HL-60 (cell line): ENCODE results near the gene EPHB2.

Source experiments
- DNase-seq, 2 experiments: peaks; one replicate each; pipeline ENCODE4 v3.0.0-alpha.2; 2010 to 2020; ENCODE audit warnings: low read depth in 1 of 2, low spot score in 1 of 2
- H3K27ac ChIP-seq: fragments of 250-450 bp; sonication (Bioruptor Pico); replicated peaks from 2 replicates; pipeline ENCODE4 v1.5.1; 2020; ENCODE audit warnings: mild to moderate bottlenecking, moderate library complexity
- H3K27me3 ChIP-seq: fragments of 250-450 bp; sonication (Bioruptor Pico); 2 replicates; pipeline ENCODE4 v1.5.1; 2021; ENCODE audit warnings: mild to moderate bottlenecking, moderate library complexity; ENCODE audit not compliant: insufficient read depth, poor library complexity, severe bottlenecking
- H3K4me3 ChIP-seq: replicated peaks from 2 replicates; pipeline ENCODE4 v1.5.1; 2011; ENCODE audit warnings: mild to moderate bottlenecking, control low read depth, low read length; ENCODE audit not compliant: insufficient read depth
- GABPA ChIP-seq: IDR thresholded peaks from 2 replicates; pipeline ENCODE4 v1.6.1; 2012; ENCODE audit warnings: low read depth
- POLR2AphosphoS5 ChIP-seq: IDR thresholded peaks from 2 replicates; pipeline ENCODE4 v1.6.1; 2012; ENCODE audit warnings: low read depth
- SPI1 ChIP-seq: IDR thresholded peaks from 2 replicates; pipeline ENCODE4 v1.6.1; 2012; ENCODE audit warnings: low read depth, mild to moderate bottlenecking, borderline replicate concordance
- TF ChIP-seq, protein P1 (sequence below): IDR thresholded peaks from 2 replicates; pipeline ENCODE4 v1.6.1; 2012; ENCODE audit warnings: low read depth; ENCODE audit not compliant: insufficient replicate concordance
- TF ChIP-seq, protein P2 (sequence below): IDR thresholded peaks from one replicate; pipeline ENCODE4 v1.5.1; 2011; ENCODE audit warnings: low read length, control low read depth, inconsistent platforms; ENCODE audit not compliant: insufficient read depth

The EPHB2 gene

DNA sequence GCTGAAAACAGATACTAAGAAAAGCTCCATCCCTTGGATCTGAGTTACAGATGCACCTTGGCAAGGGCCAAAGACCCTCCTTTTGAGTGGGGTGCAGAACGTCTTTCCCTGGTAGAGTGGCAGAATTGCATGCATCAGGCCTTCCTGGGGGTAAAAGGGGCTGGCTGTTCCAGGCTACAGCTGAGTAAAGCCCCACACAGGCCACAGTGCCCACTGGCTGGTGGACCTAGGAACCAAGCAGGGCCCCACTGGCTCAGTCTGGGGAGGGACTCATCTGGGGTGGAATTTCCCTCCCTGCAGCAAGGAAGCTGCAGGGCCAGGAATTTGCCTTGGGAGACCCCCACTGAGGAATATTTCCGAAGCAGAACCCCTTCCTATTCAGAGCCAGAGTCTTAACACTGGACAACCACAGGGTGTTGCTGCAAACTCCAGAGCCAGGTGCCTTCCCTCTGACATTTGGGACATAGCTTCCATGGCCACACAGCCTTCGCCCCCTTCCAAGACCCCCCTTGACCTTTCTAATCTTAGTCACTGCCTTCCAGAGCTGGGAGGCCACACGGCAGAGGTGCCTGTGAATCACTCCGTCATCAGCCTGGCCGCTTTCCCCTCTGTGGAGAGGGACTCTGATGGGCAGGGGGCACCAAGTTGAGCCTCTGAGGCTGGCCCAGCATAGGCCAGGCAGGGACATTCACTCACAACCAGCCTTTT lies 209.5 kb downstream of the EPHB2 start:
- TF ChIP-seq, protein P1, sequence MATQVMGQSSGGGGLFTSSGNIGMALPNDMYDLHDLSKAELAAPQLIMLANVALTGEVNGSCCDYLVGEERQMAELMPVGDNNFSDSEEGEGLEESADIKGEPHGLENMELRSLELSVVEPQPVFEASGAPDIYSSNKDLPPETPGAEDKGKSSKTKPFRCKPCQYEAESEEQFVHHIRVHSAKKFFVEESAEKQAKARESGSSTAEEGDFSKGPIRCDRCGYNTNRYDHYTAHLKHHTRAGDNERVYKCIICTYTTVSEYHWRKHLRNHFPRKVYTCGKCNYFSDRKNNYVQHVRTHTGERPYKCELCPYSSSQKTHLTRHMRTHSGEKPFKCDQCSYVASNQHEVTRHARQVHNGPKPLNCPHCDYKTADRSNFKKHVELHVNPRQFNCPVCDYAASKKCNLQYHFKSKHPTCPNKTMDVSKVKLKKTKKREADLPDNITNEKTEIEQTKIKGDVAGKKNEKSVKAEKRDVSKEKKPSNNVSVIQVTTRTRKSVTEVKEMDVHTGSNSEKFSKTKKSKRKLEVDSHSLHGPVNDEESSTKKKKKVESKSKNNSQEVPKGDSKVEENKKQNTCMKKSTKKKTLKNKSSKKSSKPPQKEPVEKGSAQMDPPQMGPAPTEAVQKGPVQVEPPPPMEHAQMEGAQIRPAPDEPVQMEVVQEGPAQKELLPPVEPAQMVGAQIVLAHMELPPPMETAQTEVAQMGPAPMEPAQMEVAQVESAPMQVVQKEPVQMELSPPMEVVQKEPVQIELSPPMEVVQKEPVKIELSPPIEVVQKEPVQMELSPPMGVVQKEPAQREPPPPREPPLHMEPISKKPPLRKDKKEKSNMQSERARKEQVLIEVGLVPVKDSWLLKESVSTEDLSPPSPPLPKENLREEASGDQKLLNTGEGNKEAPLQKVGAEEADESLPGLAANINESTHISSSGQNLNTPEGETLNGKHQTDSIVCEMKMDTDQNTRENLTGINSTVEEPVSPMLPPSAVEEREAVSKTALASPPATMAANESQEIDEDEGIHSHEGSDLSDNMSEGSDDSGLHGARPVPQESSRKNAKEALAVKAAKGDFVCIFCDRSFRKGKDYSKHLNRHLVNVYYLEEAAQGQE = no peak
- TF ChIP-seq SPI1 = no peak
- Histone ChIP-seq H3K27me3 (no peaks in the 10 kb centered on the region), H3K27ac (no peak overlapping the region), H3K4me3 (no peak overlapping the region)
- DNase-seq = no peak

DNA sequence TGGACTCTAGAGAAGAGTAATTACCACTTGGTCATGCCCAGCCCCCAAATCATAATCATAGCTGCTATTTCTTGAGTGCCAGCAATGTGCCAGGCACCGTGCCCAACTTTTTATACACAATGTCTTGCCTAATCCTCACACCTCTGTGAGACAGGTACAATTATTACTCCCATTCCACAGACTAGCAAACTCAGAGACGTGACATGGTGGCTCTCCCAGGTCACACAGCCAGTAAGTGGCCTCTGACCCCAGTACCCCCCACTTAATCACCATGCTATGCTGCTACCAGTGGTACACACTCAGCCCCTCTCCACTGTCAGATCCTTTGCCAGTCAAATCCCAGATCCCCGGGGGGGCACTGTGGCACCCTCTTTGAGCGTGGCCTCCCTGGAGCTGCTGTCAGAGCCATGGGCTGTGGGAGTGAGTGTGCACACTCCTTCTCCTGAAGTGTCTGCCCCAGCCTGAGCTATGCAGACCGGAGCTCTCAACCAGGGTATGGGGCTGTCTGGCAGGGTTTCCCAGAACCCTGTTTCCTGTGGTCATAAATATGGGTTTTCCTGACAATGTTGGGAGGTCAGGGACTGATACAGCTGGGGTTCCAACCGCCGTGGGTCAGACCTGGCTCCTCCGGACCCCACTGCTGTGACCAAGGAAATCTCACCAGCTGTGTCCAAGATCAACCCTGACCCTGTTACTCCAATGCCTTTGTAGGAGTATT lies 210.3 kb downstream of the EPHB2 start:
- H3K27ac ChIP-seq = no peak overlapping the region
- DNase-seq = no peak
- H3K4me3 ChIP-seq = no peak overlapping the region
- H3K27me3 ChIP-seq = no peaks in the 10 kb centered on the region
- TF ChIP-seq, protein P2, sequence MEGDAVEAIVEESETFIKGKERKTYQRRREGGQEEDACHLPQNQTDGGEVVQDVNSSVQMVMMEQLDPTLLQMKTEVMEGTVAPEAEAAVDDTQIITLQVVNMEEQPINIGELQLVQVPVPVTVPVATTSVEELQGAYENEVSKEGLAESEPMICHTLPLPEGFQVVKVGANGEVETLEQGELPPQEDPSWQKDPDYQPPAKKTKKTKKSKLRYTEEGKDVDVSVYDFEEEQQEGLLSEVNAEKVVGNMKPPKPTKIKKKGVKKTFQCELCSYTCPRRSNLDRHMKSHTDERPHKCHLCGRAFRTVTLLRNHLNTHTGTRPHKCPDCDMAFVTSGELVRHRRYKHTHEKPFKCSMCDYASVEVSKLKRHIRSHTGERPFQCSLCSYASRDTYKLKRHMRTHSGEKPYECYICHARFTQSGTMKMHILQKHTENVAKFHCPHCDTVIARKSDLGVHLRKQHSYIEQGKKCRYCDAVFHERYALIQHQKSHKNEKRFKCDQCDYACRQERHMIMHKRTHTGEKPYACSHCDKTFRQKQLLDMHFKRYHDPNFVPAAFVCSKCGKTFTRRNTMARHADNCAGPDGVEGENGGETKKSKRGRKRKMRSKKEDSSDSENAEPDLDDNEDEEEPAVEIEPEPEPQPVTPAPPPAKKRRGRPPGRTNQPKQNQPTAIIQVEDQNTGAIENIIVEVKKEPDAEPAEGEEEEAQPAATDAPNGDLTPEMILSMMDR = no peak
- TF ChIP-seq GABPA = no peak
- no peak for TF ChIP-seq POLR2AphosphoS5
- TF ChIP-seq, protein P1 = no peak
- TF ChIP-seq SPI1 = no peak

DNA sequence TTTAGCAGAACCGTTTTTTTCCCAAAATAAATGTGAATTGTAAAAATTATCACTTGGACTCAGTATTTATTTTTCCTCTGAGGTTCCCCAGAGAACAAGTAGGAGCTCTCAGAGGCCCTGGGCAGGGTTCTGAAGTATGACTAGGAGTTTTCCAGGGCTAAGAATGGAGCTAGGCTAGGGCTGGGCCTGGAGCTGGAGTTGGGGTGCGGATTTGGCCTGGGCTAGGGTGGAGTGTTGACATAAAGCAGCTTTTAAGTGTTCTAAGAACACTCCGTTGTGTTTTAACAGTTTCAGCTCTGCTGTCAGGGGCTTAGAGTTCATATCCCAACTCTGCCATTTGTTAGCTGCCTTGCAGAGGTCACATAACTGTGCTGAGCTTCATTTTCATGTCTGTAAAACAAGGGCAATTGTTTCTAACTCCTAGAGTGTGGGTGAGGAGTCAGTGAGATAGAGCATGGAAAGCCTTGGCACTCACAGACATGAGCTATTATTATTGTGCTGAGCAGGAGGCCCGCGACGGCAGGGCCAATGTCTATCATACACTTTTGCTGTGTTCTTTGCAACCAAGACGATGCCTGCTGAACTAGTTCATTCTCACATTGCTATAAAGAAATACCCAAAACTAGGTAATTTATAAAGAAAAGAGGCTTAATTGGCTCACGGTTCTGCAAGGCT lies 210.9 kb downstream of the EPHB2 start:
- H3K27ac ChIP-seq = no peak overlapping the region
- H3K27me3 ChIP-seq = no peaks in the 10 kb centered on the region
- TF ChIP-seq, protein P1 = no peak
- TF ChIP-seq, protein P2 = no peak
- TF ChIP-seq SPI1 = no peak
- TF ChIP-seq GABPA = no peak
- TF ChIP-seq POLR2AphosphoS5 = no peak
- no peak overlapping the region for H3K4me3 ChIP-seq
- DNase-seq = no peak
